ENCODE measurements around the gene DGCR2. TPM values are rescaled to one million over a fixed set of nuclear protein-coding genes. Genes with fewer than 3 reads are reported as not detected.
"Not testable (repeated sequence)": the region's sequence is repeated elsewhere in the genome, so short reads cannot be mapped to it uniquely, and the experiment has no call there.

Gene DGCR2
- total and polyA plus RNA-seq, 4 donors = 19.7 to 43.5 (median 32.2) TPM

DNA sequence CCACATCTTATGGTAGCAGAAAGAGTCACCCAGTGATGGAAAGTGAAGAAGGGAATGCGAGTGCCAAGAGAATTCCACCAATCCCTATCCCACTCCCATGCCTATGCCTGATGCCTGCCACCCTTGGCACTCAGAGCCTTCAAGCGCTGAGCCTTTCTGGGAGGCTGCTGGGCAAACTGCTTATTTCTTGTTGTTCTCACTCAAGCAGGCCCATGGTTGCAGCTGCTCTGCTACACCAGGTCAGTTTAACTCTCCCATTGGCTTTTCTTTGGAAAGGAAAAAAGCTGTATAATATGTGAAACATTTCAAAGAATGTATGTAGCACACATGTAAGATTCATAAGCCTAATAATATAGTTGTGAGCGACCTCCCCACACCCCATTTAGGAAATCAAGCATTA, 41.4 kb downstream of the DGCR2 start:
- no peak overlapping the region for H3K27ac ChIP-seq (ENCODE audit: low read depth in 1 of 2, low read length in 2 of 2)
- no peak overlapping the region for H3K4me3 ChIP-seq (ENCODE audit: low read length in 2 of 2)
- no peaks in the 10 kb centered on the region for H3K4me1 ChIP-seq (ENCODE audit: control insufficient read depth in 1 of 2, insufficient read depth in 2 of 2, low read length in 2 of 2)
- H3K36me3 ChIP-seq (ENCODE audit: control insufficient read depth in 1 of 2, insufficient read depth in 2 of 2, low read length in 1 of 2) = peaks cover 0 to 4% of the 10 kb centered on the region in 2 donors
- H3K27me3 ChIP-seq (ENCODE audit: control insufficient read depth in 1 of 2, insufficient read depth in 2 of 2, low read length in 1 of 2) = no peaks in the 10 kb centered on the region
- intact Hi-C loops (cut with DNase I) = no loop called here
- no peaks in the 10 kb centered on the region for H3K9me3 ChIP-seq (ENCODE audit: control insufficient read depth, low read length)
- ATAC-seq (ENCODE audit: low FRiP score) (no peak), DNase-seq (no peak)
- WGBS, 2 donors = 86 to 97% methylated on average over 3 of the region's 3 CpGs

DNA sequence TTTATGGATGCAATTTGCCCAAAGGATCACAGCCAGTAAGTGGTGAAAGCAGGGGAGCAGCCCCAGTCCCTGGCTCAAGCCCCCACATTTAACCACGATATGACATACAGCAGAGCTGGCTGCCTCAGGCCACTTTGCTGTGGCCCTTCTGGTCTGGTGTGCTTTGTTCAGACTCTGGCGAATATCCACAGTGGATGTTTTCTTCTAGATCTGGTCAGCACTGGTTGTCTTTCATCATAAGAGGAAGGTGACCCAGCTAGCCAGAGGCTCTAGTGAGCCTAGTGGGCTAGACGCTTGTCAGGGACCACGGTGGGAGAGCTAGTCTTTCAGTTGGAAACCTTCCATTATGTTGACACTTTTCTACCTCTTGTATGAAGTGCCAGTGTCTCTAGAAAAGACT, 42.5 kb downstream of the DGCR2 start:
- Histone ChIP-seq H3K4me1 (ENCODE audit: control insufficient read depth in 1 of 2, insufficient read depth in 2 of 2, low read length in 2 of 2) (no peaks in the 10 kb centered on the region), H3K9me3 (ENCODE audit: control insufficient read depth, low read length) (no peaks in the 10 kb centered on the region), H3K36me3 (ENCODE audit: control insufficient read depth in 1 of 2, insufficient read depth in 2 of 2, low read length in 1 of 2) (peaks cover 0 to 4% of the 10 kb centered on the region in 2 donors), H3K27me3 (ENCODE audit: control insufficient read depth in 1 of 2, insufficient read depth in 2 of 2, low read length in 1 of 2) (no peaks in the 10 kb centered on the region), H3K27ac (ENCODE audit: low read depth in 1 of 2, low read length in 2 of 2) (no peak overlapping the region), H3K4me3 (ENCODE audit: low read length in 2 of 2) (no peak overlapping the region)
- ATAC-seq (ENCODE audit: low FRiP score) (no peak), DNase-seq (no peak)
- intact Hi-C loops (cut with DNase I) = no loop called here
- 89 to 92% methylated on average over 4 of the region's 4 CpGs for WGBS, 2 donors

- no peak overlapping the region for H3K27ac ChIP-seq (ENCODE audit: low read depth in 1 of 2, low read length in 2 of 2)
- ATAC-seq (ENCODE audit: low FRiP score) = no peak
These were observed 46.8 kb downstream of the DGCR2 start for GRCh38 chr22:19075404-19075803.

GRCh38 chr22:19072853-19073252, 49.4 kb downstream of the DGCR2 start:
- intact Hi-C loops (cut with DNase I); DNase-seq; H3K9me3 ChIP-seq (ENCODE audit: control insufficient read depth, low read length); H3K36me3 ChIP-seq (ENCODE audit: control insufficient read depth in 1 of 2, insufficient read depth in 2 of 2, low read length in 1 of 2); ATAC-seq (ENCODE audit: low FRiP score); H3K4me1 ChIP-seq (ENCODE audit: control insufficient read depth in 1 of 2, insufficient read depth in 2 of 2, low read length in 2 of 2); H3K27ac ChIP-seq (ENCODE audit: low read depth in 1 of 2, low read length in 2 of 2); H3K4me3 ChIP-seq (ENCODE audit: low read length in 2 of 2); H3K27me3 ChIP-seq (ENCODE audit: control insufficient read depth in 1 of 2, insufficient read depth in 2 of 2, low read length in 1 of 2): not testable (repeated sequence)

More at GRCh38 chr22:19075404-19075803, 46.8 kb downstream of the DGCR2 start:
- no peak for DNase-seq
- H3K36me3 ChIP-seq (ENCODE audit: control insufficient read depth in 1 of 2, insufficient read depth in 2 of 2, low read length in 1 of 2) = no peaks in the 10 kb centered on the region
- H3K9me3 ChIP-seq (ENCODE audit: control insufficient read depth, low read length) = no peaks in the 10 kb centered on the region
- no peaks in the 10 kb centered on the region for H3K27me3 ChIP-seq (ENCODE audit: control insufficient read depth in 1 of 2, insufficient read depth in 2 of 2, low read length in 1 of 2)
- 51 to 100% methylated on average over 1 of the region's 1 CpG for WGBS, 2 donors
- intact Hi-C loops (cut with DNase I) = no loop called here
- no peak overlapping the region for H3K4me3 ChIP-seq (ENCODE audit: low read length in 2 of 2)
- no peaks in the 10 kb centered on the region for H3K4me1 ChIP-seq (ENCODE audit: control insufficient read depth in 1 of 2, insufficient read depth in 2 of 2, low read length in 2 of 2)

DNA sequence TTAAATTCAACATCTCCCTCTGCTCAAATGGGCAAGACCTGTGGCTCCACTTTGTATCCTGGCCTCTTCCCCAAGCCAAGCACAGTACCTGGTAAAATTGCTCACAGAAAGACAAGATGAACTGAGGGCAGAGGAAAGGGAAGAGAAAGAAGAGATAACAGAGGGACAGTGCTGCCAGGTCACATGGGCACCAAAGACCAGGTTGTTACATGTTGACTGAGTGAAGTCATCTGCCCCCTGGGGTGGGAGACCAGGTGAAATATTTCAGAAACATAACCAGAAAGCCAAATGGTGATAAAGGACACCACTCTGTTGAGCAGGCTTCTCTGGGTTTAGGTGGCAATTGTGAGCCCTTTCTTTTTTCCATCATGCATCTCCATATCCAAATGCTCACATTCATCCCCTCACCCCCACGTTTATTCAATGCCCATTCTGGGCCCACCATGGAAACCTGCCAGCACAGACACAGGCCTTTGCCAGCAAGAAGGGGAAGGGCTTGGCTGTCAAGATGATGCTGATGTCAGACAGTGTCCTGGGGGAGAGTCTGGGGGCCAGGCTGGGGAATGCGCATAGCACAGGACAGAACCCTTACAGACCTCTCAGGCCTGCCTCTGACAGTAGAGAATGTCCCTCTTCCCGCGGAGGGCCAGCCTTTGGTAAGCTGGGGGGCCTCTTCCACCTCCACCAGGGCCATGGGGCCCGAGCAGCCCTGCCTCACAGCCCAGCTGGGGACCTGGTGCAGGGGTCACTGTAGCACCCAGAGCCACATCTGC, 51.6 kb downstream of the DGCR2 start:
- H3K27ac ChIP-seq (ENCODE audit: low read depth in 1 of 2, low read length in 2 of 2) = no peak overlapping the region
- 64 to 68% methylated on average over 5 of the region's 5 CpGs for WGBS, 2 donors
- ATAC-seq (ENCODE audit: low FRiP score) (no peak), DNase-seq (no peak)
- intact Hi-C loops (cut with DNase I) = no loop called here
- H3K36me3 ChIP-seq (ENCODE audit: control insufficient read depth in 1 of 2, insufficient read depth in 2 of 2, low read length in 1 of 2) = peaks cover 0 to 3% of the 10 kb centered on the region in 2 donors
- no peaks in the 10 kb centered on the region for H3K27me3 ChIP-seq (ENCODE audit: control insufficient read depth in 1 of 2, insufficient read depth in 2 of 2, low read length in 1 of 2)
- no peaks in the 10 kb centered on the region for H3K4me1 ChIP-seq (ENCODE audit: control insufficient read depth in 1 of 2, insufficient read depth in 2 of 2, low read length in 2 of 2)
- H3K9me3 ChIP-seq (ENCODE audit: control insufficient read depth, low read length) = no peaks in the 10 kb centered on the region
- no peak overlapping the region for H3K4me3 ChIP-seq (ENCODE audit: low read length in 2 of 2)

DNA sequence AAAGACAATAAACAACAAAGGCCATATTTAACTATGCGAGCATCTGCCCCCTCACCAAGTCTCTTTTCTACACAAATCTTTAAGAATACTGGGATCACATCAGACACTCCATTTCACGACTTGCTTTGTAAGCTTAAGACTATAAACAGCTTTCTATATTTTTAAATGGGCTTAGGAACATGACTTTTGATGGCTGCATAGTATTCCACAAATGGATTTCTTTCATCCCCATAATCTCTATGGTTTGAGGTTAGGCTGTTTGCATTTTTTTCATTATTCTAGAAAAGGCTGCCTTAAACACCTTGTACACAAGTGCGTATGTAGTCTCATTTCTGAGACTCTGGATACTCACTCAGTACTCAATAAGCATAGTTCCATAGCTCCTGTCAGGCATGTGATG, 52.8 kb downstream of the DGCR2 start:
- intact Hi-C loops (cut with DNase I) = no loop called here
- no peaks in the 10 kb centered on the region for H3K9me3 ChIP-seq (ENCODE audit: control insufficient read depth, low read length)
- no peaks in the 10 kb centered on the region for H3K27me3 ChIP-seq (ENCODE audit: control insufficient read depth in 1 of 2, insufficient read depth in 2 of 2, low read length in 1 of 2)
- H3K27ac ChIP-seq (ENCODE audit: low read depth in 1 of 2, low read length in 2 of 2) = no peak overlapping the region
- no peaks in the 10 kb centered on the region for H3K4me1 ChIP-seq (ENCODE audit: control insufficient read depth in 1 of 2, insufficient read depth in 2 of 2, low read length in 2 of 2)
- no peak overlapping the region for H3K4me3 ChIP-seq (ENCODE audit: low read length in 2 of 2)
- 93 to 96% methylated on average over 3 of the region's 3 CpGs for WGBS, 2 donors
- H3K36me3 ChIP-seq (ENCODE audit: control insufficient read depth in 1 of 2, insufficient read depth in 2 of 2, low read length in 1 of 2) = peaks cover 0 to 6% of the 10 kb centered on the region in 2 donors
- ATAC-seq (ENCODE audit: low FRiP score) = no peak
- no peak for DNase-seq

GRCh38 chr22:19068784-19069271, 53.4 kb downstream of the DGCR2 start:
- H3K36me3 ChIP-seq (ENCODE audit: control insufficient read depth in 1 of 2, insufficient read depth in 2 of 2, low read length in 1 of 2) = peaks cover 0 to 7% of the 10 kb centered on the region in 2 donors
- no peak for DNase-seq

GRCh38 chr22:19067696-19068348, 54.4 kb downstream of the DGCR2 start:
- Histone ChIP-seq H3K4me1 (ENCODE audit: control insufficient read depth in 1 of 2, insufficient read depth in 2 of 2, low read length in 2 of 2) (no peaks in the 10 kb centered on the region), H3K27ac (ENCODE audit: low read depth in 1 of 2, low read length in 2 of 2) (no peak overlapping the region), H3K9me3 (ENCODE audit: control insufficient read depth, low read length) (no peaks in the 10 kb centered on the region), H3K36me3 (ENCODE audit: control insufficient read depth in 1 of 2, insufficient read depth in 2 of 2, low read length in 1 of 2) (peaks cover 0 to 7% of the 10 kb centered on the region in 2 donors), H3K27me3 (ENCODE audit: control insufficient read depth in 1 of 2, insufficient read depth in 2 of 2, low read length in 1 of 2) (no peaks in the 10 kb centered on the region), H3K4me3 (ENCODE audit: low read length in 2 of 2) (no peak overlapping the region)
- peak; percentile 36 for ATAC-seq (ENCODE audit: low FRiP score)
- intact Hi-C loops (cut with DNase I) = no loop called here
- no peak for DNase-seq
- 92 to 95% methylated on average over 21 of the region's 21 CpGs for WGBS, 2 donors

More at GRCh38 chr22:19068784-19069271, 53.4 kb downstream of the DGCR2 start:
- Histone ChIP-seq H3K27me3 (ENCODE audit: control insufficient read depth in 1 of 2, insufficient read depth in 2 of 2, low read length in 1 of 2) (no peaks in the 10 kb centered on the region), H3K27ac (ENCODE audit: low read depth in 1 of 2, low read length in 2 of 2) (no peak overlapping the region), H3K4me1 (ENCODE audit: control insufficient read depth in 1 of 2, insufficient read depth in 2 of 2, low read length in 2 of 2) (no peaks in the 10 kb centered on the region), H3K4me3 (ENCODE audit: low read length in 2 of 2) (no peak overlapping the region), H3K9me3 (ENCODE audit: control insufficient read depth, low read length) (no peaks in the 10 kb centered on the region)
- intact Hi-C loops (cut with DNase I) = no loop called here
- ATAC-seq (ENCODE audit: low FRiP score) = no peak
- WGBS, 2 donors = 86 to 90% methylated on average over 5 of the region's 5 CpGs
